ENCODE results near the gene EXOC7.

DNA sequence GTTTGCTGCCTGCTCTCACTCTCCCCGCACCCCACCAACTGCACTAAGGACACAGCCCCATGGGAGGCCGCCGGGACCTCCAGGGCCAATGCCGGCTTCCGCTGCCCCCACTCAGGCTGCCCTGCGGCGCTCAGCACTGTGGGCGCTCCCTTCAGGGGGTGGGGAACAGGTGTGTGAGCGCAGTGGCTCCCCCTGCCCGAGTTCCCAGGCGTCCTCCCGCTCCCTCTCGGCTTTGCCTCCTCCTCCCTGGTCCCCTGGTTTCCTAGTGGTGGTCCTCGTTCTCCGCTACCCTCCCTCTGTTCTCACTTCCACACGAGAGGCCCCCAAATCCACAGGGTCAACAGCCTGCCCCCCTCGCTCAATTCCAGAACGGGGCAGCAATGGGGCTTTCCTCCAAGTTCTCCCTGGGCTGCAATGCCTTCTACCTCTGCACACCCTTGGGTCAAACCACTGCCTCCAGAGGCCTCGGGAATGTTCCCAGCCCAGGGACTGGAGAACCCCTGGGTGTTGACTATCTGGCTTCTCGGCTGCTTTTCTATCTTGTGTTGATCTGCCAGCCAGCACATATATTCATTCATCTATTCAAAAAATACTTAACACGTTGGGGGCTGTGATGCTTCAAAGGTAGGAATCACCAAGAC, 27.6 kb upstream of the EXOC7 start:
- TF ChIP-seq, protein P1, sequence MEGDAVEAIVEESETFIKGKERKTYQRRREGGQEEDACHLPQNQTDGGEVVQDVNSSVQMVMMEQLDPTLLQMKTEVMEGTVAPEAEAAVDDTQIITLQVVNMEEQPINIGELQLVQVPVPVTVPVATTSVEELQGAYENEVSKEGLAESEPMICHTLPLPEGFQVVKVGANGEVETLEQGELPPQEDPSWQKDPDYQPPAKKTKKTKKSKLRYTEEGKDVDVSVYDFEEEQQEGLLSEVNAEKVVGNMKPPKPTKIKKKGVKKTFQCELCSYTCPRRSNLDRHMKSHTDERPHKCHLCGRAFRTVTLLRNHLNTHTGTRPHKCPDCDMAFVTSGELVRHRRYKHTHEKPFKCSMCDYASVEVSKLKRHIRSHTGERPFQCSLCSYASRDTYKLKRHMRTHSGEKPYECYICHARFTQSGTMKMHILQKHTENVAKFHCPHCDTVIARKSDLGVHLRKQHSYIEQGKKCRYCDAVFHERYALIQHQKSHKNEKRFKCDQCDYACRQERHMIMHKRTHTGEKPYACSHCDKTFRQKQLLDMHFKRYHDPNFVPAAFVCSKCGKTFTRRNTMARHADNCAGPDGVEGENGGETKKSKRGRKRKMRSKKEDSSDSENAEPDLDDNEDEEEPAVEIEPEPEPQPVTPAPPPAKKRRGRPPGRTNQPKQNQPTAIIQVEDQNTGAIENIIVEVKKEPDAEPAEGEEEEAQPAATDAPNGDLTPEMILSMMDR (optimal IDR thresholded peaks at IDR 0.05 in 1 of 3, IDR thresholded peaks at IDR 0.05 in 1 of 3, conservative IDR thresholded peaks at IDR 0.05 in 1 of 3; ENCODE audit: extremely low read depth in 1 of 3, insufficient read depth in 2 of 3, low read length in 3 of 3), result no peak
- no peak for TF ChIP-seq EZH2 (IDR thresholded peaks at IDR 0.05; ENCODE audit: low read length)

Data from keratinocyte (primary cell).